HG03342 (cell line): ENCODE measurements around the gene MYL5.
A peak's percentile ranks its signal among the peaks of the same experiment; 100 is the strongest.
"Not testable (repeated sequence)": the region's sequence is repeated elsewhere in the genome, so short reads cannot be mapped to it uniquely, and the experiment has no call there.

Experiments
- ATAC-seq: cut with Tn5 transposase; IDR thresholded peaks from one replicate; pipeline ENCODE4 v1.9.1; 2021; ENCODE audit warnings: mild to moderate bottlenecking, moderate library complexity; ENCODE audit not compliant: unreplicated experiment

MYL5 gene

GRCh38 chr4:656436-657337 lies 17.7 kb upstream of the MYL5 start:
- no peak for ATAC-seq

GRCh38 chr4:657338-657833 lies 17.0 kb upstream of the MYL5 start:
- ATAC-seq: no peak

GRCh38 chr4:657834-658667 lies 16.3 kb upstream of the MYL5 start:
- no peak for ATAC-seq

GRCh38 chr4:658681-659667 lies 15.4 kb upstream of the MYL5 start:
- ATAC-seq: no peak

- no peak for ATAC-seq
Measured at GRCh38 chr4:659851-660250, 14.5 kb upstream of the MYL5 start.

- no peak for ATAC-seq
Measured at GRCh38 chr4:660401-660800, 13.9 kb upstream of the MYL5 start.

- ATAC-seq: no peak
Measured at GRCh38 chr4:661231-661630, 13.1 kb upstream of the MYL5 start.

- no peak for ATAC-seq
Measured at GRCh38 chr4:661881-662761, 12.2 kb upstream of the MYL5 start.

GRCh38 chr4:663046-663437 lies 11.3 kb upstream of the MYL5 start:
- ATAC-seq: no peak

GRCh38 chr4:663438-664428 lies 10.6 kb upstream of the MYL5 start:
- ATAC-seq: peak; percentile 70

- ATAC-seq: no peak
Measured at GRCh38 chr4:664713-665231, 9.6 kb upstream of the MYL5 start.

- ATAC-seq: no peak
Measured at GRCh38 chr4:665381-665750, 9.0 kb upstream of the MYL5 start.

GRCh38 chr4:665751-666435 lies 8.4 kb upstream of the MYL5 start:
- ATAC-seq: no peak

- ATAC-seq: no peak
Measured at GRCh38 chr4:666436-666810, 7.9 kb upstream of the MYL5 start.

GRCh38 chr4:666822-667544 lies 7.4 kb upstream of the MYL5 start:
- no peak for ATAC-seq

- no peak for ATAC-seq
Measured at GRCh38 chr4:667545-667925, 6.8 kb upstream of the MYL5 start.

- not testable (repeated sequence) for ATAC-seq
Measured at GRCh38 chr4:668219-668618, 6.1 kb upstream of the MYL5 start.
